Measurements from ENCODE around the gene ELK4. TPM values are rescaled to one million over a fixed set of nuclear protein-coding genes. Genes with fewer than 3 reads are reported as not detected.

The ELK4 gene
- polyA plus RNA-seq, 1 donor (not counting 4 experiments of a cell fraction or from before 2014, with no cell fraction given), result 8.6 TPM

DNA sequence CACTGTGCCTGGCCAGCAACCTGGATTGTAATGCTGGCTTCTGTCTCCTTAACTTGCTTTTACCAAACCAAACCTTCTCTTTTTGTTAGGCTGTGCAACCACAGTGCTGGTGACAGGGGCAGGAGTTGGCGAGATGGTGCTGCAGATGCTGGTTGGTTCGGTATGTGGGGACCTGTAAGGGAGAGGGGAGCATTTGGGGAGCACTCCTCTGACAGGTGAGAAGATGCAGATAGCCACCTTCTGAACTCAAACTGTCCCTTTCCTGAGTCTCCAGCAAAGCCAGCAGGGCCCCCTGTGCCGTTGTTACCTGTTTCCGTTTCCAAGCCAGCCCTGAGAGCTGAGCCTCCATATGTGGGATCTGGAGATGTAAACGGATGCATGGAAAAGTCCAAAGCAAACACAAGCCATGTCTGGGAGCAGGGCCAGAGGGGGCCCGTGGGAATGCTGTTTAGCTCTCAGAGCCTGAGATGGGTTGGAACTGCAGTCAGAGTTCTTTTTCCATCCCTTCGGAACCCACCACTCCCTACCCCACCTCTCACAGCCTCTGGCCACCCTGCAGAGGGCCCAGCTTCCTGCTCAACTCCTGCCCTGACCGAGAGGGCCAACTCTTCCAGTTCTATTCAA lies 34.0 kb downstream of the ELK4 start:
- Histone ChIP-seq H3K27me3 (ENCODE audit: control insufficient read depth, extremely low read depth, insufficient read depth, low read length) (no peaks in the 10 kb centered on the region), H3K9me1 (ENCODE audit: control insufficient read depth, extremely low read depth, insufficient read depth, low read length) (no peaks in the 10 kb centered on the region), H3K4me1 (ENCODE audit: control insufficient read depth, extremely low read depth, insufficient read depth, low read length) (peaks cover 38% of the 10 kb centered on the region), H2AFZ (ENCODE audit: control insufficient read depth, low read length) (no peak overlapping the region), H3K79me2 (ENCODE audit: control insufficient read depth, insufficient read depth, low read length) (no peaks in the 10 kb centered on the region), H3K9ac (ENCODE audit: control insufficient read depth, extremely low read depth, insufficient read depth, low read length) (no peak overlapping the region), H3K27ac (ENCODE audit: control insufficient read depth, insufficient read depth, low read length) (no peak overlapping the region), H4K20me1 (ENCODE audit: control insufficient read depth, extremely low read depth, insufficient read depth, low read length) (no peaks in the 10 kb centered on the region), H3K4me2 (ENCODE audit: control insufficient read depth, extremely low read depth, insufficient read depth, low read depth, low read length) (no peak overlapping the region), H3K4me3 (ENCODE audit: control insufficient read depth in 2 of 3, extremely low read depth in 1 of 3, insufficient read depth in 2 of 3, low read depth in 1 of 3, low read length in 3 of 3) (no peak overlapping the region), H3K9me3 (ENCODE audit: control insufficient read depth, low read depth, low read length) (no peaks in the 10 kb centered on the region), H3K36me3 (ENCODE audit: control insufficient read depth in 2 of 2, extremely low read depth in 1 of 2, insufficient read depth in 2 of 2, low read length in 2 of 2) (peaks cover 2 to 5% of the 10 kb centered on the region in 2 experiments)
- dilution Hi-C loops (cut with MboI; ENCODE audit: extremely low pct_ligation_motif_present, low sequenced_read_pairs), result no loop called here
- DNase-seq (ENCODE audit: low read depth, low spot score) (no peak), FAIRE-seq (no peak)
- TF ChIP-seq, protein P1, sequence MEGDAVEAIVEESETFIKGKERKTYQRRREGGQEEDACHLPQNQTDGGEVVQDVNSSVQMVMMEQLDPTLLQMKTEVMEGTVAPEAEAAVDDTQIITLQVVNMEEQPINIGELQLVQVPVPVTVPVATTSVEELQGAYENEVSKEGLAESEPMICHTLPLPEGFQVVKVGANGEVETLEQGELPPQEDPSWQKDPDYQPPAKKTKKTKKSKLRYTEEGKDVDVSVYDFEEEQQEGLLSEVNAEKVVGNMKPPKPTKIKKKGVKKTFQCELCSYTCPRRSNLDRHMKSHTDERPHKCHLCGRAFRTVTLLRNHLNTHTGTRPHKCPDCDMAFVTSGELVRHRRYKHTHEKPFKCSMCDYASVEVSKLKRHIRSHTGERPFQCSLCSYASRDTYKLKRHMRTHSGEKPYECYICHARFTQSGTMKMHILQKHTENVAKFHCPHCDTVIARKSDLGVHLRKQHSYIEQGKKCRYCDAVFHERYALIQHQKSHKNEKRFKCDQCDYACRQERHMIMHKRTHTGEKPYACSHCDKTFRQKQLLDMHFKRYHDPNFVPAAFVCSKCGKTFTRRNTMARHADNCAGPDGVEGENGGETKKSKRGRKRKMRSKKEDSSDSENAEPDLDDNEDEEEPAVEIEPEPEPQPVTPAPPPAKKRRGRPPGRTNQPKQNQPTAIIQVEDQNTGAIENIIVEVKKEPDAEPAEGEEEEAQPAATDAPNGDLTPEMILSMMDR (optimal IDR thresholded peaks at IDR 0.05 in 1 of 3, IDR thresholded peaks at IDR 0.05 in 1 of 3, conservative IDR thresholded peaks at IDR 0.05 in 1 of 3; ENCODE audit: extremely low read depth in 1 of 3, insufficient read depth in 2 of 3, low read length in 3 of 3), result no peak
- TF ChIP-seq EZH2 (IDR thresholded peaks at IDR 0.05; ENCODE audit: low read length), result no peak

DNA sequence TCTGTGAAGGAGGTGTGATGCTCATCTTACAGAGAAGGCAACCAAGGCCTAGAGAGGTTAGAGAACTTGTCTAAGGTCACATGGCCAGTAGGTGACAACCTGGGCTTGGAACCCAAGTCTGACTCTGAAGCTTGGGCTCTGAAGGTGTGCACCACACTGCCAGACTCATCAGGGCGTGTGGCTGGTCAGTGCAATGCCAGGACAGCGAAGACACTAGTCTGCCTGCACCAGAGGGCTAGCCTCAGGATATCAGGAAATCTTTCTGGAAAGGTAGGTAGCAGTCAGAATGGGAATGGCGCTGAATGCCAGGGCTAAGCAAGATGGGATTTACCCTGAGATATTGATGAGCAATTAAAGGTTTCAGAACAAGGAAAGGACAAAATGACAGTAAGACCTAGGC lies 34.9 kb downstream of the ELK4 start:
- dilution Hi-C loops (cut with MboI; ENCODE audit: extremely low pct_ligation_motif_present, low sequenced_read_pairs), result no loop called here
- Histone ChIP-seq H3K9me3 (ENCODE audit: control insufficient read depth, low read depth, low read length) (no peaks in the 10 kb centered on the region), H3K4me3 (ENCODE audit: control insufficient read depth in 2 of 3, extremely low read depth in 1 of 3, insufficient read depth in 2 of 3, low read depth in 1 of 3, low read length in 3 of 3) (no peak overlapping the region), H3K36me3 (ENCODE audit: control insufficient read depth in 2 of 2, extremely low read depth in 1 of 2, insufficient read depth in 2 of 2, low read length in 2 of 2) (peaks cover 2 to 5% of the 10 kb centered on the region in 2 experiments), H3K4me2 (ENCODE audit: control insufficient read depth, extremely low read depth, insufficient read depth, low read depth, low read length) (no peak overlapping the region), H2AFZ (ENCODE audit: control insufficient read depth, low read length) (no peak overlapping the region), H3K9ac (ENCODE audit: control insufficient read depth, extremely low read depth, insufficient read depth, low read length) (no peak overlapping the region), H3K9me1 (ENCODE audit: control insufficient read depth, extremely low read depth, insufficient read depth, low read length) (no peaks in the 10 kb centered on the region), H3K79me2 (ENCODE audit: control insufficient read depth, insufficient read depth, low read length) (no peaks in the 10 kb centered on the region), H3K4me1 (ENCODE audit: control insufficient read depth, extremely low read depth, insufficient read depth, low read length) (peaks cover 42% of the 10 kb centered on the region), H4K20me1 (ENCODE audit: control insufficient read depth, extremely low read depth, insufficient read depth, low read length) (no peaks in the 10 kb centered on the region), H3K27me3 (ENCODE audit: control insufficient read depth, extremely low read depth, insufficient read depth, low read length) (no peaks in the 10 kb centered on the region), H3K27ac (ENCODE audit: control insufficient read depth, insufficient read depth, low read length) (no peak overlapping the region)
- FAIRE-seq (no peak), DNase-seq (ENCODE audit: low read depth, low spot score) (no peak)
- TF ChIP-seq, protein P1 (optimal IDR thresholded peaks at IDR 0.05 in 1 of 3, IDR thresholded peaks at IDR 0.05 in 1 of 3, conservative IDR thresholded peaks at IDR 0.05 in 1 of 3; ENCODE audit: extremely low read depth in 1 of 3, insufficient read depth in 2 of 3, low read length in 3 of 3), result no peak
- no peak for TF ChIP-seq EZH2 (IDR thresholded peaks at IDR 0.05; ENCODE audit: low read length)
